GM21576 (cell line): Measurements from ENCODE around the gene AOPEP.

Source experiments
- ATAC-seq: cut with Tn5 transposase; IDR thresholded peaks from one replicate; pipeline ENCODE4 v1.9.1; 2021; ENCODE audit warnings: mild to moderate bottlenecking, moderate library complexity; ENCODE audit not compliant: unreplicated experiment

Gene AOPEP, protein sequence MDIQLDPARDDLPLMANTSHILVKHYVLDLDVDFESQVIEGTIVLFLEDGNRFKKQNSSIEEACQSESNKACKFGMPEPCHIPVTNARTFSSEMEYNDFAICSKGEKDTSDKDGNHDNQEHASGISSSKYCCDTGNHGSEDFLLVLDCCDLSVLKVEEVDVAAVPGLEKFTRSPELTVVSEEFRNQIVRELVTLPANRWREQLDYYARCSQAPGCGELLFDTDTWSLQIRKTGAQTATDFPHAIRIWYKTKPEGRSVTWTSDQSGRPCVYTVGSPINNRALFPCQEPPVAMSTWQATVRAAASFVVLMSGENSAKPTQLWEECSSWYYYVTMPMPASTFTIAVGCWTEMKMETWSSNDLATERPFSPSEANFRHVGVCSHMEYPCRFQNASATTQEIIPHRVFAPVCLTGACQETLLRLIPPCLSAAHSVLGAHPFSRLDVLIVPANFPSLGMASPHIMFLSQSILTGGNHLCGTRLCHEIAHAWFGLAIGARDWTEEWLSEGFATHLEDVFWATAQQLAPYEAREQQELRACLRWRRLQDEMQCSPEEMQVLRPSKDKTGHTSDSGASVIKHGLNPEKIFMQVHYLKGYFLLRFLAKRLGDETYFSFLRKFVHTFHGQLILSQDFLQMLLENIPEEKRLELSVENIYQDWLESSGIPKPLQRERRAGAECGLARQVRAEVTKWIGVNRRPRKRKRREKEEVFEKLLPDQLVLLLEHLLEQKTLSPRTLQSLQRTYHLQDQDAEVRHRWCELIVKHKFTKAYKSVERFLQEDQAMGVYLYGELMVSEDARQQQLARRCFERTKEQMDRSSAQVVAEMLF

DNA sequence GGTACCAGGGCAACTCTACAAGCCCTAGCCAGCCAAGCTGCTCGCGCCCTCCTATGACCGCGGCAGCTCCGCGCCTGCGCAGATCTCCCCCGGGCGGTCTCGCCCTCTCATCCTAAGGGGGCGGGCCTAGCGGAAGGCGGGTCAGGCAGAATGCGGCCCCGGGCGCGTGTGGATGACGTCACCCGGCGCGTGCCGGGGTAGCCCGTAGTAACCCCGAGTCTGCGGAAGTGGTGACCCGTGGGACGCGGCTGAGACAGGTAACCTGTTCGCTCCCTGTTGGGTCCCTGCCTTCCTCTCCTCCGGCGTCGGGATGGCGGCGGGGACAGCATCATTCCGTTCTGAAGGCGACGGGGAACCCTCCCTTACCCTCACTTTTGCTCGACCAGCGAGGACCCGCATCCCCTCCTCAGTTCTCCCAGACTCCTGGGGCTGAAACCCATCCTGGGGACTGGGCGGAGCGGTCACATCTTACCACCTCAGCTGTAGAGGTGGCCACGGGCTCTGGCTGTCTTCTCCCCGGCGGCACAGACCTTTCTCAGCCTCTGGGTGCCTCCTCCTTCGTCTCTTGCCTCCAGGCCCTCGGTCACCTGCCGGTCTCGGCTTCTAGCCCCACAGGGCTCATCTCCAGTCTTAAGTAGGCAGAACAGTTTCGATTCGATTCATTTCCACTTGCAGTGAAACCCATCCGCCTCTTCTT, at the start of gene AOPEP:
TSS of gene AOPEP (plus strand) at position 205 of the 697 bp plus-strand sequence. CDS start 33,085 bp downstream, outside the sequence.
- peak; percentile 94 for ATAC-seq

DNA sequence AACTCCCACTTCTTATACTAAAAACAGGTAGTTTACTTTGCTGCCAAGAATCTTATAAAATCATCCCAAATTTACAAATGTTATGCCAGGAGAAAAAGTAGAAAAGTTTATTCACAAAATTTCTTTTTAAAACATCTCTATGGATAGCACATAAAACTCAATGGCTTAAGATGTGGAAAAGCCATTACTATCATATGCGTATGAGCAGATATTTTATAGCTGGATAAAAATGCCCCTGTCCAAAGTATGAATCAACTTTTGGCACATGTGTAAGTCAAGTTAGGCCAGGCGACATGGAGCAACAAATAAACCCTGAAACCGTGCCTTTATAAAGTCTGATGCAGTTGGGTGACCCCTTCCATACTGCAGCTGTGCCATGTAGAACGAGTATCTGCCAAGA, 48.6 kb upstream of the AOPEP start:
- ATAC-seq: no peak

DNA sequence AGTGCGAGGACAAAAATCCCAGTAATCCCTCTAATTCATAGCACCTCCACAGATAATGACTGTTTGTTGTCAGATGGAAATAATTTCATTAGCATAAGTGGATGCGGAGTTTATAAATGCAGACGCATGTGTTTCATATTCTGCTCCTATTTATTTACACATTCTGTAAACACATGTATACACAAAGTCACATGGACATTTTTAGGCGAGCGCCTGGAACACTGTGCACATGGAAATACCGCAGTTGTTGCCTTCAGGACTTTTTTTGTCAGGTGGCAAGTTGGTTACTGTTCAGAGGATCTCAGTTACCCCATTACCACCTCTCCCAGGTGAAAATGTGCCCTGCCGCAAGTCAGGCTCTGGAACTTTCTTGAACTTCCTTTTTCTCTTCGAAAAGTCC, 46.9 kb upstream of the AOPEP start:
- no peak for ATAC-seq

DNA sequence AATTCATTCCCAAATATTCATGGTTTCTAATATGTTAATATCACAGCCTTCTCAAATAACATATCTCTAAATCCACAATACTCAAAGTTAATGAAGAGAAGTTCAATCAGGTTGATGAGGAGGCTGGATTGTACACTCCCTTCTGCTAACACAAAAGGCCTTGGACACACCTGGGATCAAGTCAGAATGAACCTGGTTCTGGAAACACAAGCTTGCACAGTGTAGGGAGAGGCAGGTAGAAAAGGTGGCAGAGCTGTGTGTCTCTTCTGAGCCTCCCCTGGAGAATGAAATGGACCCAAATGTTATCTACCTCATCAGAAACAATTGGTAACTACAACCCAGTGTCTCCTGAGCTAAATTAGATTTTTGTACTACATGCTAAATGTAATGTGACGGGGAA, 46.5 kb upstream of the AOPEP start:
- ATAC-seq: no peak

DNA sequence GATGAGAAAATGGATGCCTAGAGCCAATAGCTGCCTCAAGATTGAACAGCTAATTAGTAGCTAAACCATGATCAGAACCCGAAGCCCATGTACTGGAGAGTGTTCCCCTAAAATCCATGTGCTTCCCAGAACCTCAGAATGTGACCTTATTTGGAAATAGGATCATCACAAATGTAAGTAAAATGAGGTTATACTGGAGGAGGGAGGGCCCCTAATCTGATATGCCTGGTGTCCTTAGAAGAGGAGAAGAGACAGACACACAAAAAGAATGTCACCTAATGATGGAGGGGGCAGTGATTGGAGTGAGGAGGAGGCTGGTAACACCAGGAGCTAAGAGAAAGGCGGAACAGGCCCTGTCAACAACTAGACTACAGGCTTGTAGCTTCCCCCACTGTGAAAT, 45.9 kb upstream of the AOPEP start:
- no peak for ATAC-seq

DNA sequence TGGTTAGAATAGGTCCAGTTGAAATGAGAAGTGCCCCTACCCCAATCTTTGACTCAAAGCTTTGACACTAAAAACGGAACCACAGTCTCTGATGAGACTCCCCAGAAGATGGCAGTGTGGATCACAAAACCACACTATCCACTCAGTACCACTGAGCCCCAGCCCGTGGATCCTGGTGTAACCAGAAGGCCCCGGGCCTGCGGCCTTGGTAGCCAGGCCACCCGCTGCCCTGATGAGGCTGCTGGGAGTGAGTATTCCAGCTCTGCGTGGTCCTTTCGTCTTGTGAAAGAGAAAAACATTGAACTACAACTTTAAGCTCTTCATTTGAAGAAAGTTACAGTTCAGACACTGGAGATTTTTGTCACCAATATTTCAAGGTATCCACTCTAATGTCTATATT, 45.0 kb upstream of the AOPEP start:
- peak; percentile 63 for ATAC-seq

DNA sequence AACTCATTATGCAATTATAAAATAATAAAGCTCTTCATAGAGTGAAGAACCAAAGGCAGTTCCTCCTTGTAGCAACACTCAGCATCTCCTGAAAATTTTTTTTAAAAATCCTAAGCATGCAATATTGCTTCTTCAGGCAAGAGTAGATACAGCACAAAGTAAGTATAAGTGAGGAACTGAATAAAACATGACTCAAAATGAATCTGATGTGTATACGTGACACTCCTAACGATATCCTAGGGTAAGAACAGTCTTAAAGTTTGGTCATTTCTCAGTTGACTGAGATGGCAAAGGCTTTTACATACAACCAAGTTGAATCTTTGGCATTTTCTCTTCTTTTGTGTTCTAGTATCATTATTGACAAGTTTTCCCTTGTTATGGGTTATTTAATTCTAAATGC, 41.1 kb upstream of the AOPEP start:
- no peak for ATAC-seq

DNA sequence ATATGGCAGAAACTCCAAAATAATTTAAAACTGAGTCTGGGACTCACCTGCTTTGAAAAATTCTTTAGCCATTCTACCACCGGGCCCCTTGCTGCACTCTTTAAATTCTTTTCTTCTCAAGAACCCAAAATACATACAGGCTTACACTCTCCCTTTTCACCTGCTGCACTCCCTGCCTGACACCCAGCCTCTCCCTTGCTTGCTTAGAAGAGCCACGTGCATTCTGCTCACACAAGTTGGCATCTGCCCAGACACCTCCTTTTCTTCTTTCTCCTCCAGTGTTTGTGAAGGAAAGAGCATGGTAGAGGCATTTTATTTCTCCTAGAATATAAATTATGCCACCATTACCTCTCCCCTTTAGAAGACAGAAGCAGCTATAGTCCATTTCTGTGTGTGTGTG, 39.0 kb upstream of the AOPEP start:
- ATAC-seq: no peak

DNA sequence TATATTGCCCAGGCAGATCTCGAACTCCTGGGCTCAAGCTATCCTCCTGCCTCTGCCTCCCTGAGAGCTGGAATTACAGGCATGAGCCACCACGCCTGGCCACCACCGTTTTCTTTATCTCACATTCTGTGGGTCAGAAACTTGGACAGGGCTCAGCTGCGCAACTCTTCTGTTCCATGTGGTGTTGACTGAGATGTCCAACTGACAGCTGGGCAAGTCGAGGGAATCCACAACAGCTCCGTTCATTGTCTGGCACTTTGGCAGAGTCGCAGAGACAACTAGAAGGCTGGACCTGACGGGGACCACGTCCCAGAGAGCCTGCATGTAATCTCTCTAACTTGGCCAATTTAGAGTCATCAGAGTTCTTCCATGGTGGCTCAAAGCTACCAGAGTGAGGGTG, 36.2 kb upstream of the AOPEP start:
- no peak for ATAC-seq

DNA sequence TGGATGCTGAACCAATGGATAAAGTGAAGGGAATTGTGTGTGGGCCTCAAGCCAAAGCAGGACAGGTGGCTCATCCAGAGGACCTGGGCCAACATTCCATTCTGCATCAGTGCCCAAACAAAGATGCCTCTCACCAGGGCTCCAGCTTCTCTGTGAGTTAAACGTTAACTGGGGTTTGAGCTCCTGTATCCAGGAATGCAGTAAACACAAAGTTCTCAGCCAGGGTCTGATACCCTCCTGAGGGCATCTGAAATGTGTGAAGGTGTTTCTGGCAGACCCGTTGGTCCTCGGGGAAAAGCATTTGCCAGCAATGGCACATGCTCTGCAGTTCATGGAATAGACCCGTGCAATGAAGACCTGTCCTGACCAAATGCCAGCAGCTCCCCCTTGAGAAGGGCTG, 33.9 kb upstream of the AOPEP start:
- ATAC-seq: no peak

DNA sequence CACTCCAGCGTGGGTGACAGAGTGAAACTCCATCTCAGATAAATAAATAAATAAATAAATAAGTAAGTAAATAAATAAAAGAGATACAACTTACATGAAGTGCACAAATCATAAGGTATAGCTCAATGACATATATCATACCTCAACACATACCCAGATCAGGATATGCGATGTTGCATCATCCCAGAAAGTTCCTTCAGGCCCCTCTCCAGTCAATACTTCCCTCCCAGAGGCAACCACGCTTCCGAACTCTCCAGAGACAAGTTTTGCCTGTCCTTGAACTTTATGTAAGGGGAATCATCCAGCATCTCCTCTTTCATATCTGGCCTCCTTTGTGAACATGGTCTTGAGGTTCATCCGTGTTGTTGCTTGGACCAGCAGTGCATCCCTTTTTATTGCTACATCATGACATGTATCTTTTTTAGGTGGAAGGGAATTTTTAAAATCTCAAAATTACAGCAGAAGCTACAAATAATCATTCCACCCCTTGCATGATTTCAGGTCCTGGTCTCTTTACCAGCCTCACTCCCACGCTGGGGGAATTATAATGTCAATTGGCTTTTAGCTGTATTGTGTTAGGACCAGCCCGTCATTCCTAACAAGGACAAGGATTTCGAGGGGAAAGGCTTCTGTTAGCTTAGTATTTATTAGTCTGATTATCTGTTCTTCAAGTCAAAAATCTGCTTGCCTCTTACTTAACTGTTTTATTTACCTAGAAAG, 32.9 kb upstream of the AOPEP start:
- ATAC-seq: no peak

DNA sequence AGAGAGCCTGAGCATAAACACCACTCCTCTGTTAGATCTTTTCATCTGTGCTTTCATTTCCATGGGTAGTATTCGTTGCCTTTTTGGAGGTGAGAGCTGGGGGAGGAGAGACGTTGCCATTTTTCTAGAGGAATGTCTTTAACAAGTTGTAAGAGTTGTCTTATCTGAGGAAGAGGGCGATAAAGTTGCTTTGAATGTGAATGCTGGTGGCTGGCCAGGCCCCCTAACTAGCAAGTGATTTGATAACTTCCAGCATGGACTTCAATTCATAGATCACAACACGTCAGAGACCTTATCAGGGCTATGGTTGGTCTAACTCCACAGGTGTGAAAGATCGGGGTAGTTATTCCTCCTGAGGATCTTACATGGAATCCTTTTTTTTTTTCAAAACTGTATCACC, 30.0 kb upstream of the AOPEP start:
- ATAC-seq: no peak

DNA sequence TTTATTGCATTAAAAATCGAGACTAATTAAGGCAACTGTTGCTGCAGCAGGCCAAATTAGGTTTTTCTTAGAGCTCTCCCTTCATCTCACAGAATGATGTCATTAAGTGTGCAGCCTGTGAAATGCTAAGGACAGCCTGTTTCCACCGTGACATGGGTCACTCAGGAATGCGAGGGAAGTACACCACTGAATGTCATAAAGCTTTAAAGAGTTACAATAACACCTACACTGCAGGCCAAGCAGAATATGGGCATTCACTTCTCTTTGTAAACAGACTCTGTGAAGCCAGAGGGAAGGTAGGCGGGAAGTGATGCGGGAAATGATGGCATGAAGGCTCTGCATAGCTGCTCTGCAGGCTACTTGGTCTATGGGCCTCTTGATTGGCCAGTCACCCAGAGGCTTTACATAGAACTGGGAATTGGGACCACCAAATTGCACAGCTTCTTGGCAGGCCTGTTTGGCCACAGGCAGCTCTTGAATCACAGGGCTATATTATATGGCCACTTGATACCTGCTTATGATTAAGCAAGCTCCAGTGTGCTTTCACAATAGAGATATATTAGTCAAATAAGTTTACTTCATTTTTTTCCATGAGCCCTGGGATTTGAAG, 28.4 kb upstream of the AOPEP start:
- no peak for ATAC-seq

DNA sequence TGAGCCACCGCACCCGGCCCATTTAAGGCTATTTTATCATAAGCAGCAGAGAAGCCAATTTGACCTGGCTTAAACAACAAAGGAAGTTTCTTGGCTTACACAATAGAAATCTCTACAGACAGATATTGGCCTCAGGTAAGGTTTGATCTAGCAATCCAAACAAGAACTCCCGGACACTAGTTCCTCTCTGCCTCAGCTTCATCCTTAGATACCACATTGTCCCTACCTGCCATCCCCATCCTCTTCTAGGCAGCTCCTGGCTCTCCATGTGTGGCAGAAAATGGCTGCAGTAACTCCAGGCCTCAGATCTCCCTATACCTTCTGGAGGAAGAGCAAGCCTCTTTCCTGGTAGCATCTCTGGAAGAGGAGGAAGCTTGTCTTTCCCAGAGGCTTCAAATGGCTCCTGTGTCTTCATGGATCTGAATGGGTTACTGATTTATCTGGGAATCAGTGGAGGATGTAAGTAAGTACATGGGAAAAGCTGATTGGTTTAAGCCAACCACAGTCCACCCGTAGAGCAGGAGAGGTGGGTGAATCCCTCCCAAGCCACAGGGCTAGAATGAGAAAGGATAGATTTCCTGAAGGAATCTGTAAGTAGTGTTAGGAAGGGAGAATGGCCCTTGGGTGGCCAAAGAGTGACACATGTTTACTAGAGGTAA, 26.7 kb upstream of the AOPEP start:
- ATAC-seq: no peak

DNA sequence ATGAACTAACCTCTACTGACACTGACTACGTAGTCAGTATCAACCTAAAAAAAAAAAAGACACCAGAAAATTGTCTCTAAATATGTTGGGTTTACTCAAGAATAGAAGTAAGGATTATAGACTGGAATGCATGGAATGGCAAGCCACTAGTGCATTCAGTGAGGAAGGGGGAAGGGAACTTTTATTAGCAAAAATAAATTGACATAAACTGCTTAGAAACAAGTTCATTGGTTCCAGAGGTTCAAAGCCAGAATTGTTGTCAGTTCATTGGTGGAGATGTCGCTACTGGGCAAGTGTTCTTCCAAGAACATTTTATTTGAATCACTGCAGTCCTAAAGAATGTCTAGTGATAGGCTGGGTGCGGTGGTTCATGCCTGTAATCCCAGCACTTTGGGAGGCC, 26.1 kb upstream of the AOPEP start:
- no peak for ATAC-seq

DNA sequence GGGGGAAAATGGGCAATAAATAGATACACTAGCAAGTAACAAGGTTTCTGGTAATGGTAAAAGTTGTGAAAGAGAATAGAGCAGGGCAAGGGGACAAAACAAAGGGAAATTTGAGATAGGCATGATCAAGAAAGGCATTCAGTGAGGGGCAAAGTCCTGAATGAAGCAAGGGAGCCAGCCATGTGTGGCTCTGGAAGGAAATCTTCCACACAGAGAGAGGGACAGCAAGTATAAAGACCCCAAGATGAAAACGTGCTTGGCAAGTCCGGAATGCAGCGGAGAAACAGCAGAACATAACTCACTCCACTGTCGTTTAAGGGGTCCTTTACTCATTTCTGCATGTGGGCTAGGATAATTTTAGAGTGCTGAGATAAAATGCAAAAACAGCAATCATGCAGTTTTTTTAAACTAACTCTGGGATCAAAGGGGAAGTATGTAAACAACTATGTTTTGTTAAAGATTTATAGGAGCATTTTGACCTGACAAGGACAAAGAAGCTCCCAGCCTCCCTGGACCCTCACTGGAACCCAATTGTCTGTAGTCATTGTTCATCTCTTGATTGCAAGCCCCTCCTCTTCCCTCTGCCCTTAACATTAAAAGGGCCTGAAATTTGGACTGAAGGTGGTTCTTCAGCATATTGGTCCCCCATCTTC, 22.9 kb upstream of the AOPEP start:
- no peak for ATAC-seq

DNA sequence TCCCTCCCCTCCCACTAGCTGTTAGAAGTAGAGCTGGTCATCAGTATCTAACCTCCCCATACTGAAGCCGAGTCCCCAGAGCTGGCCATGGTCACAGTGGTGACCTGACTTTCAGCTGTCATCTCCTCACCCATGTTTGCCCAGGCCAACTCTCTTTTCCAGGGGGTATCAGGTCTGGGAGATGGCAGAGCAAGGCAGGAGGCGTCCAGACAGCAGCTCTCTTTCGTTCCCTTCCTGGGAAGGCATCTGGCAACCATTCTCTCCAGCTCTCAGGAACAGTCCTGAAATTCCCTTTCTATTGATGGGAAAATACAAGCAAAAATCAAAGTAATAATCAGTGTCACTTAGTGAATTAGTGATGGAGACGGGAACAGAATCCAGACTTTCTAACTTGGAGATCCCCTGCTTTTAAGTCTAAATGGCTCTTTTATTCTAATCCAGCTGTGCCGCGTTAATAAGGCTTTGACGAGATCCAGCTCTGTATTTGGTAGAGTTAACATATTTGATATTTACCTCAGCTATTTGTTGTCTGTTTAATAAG, 21.3 kb upstream of the AOPEP start:
- ATAC-seq: no peak

DNA sequence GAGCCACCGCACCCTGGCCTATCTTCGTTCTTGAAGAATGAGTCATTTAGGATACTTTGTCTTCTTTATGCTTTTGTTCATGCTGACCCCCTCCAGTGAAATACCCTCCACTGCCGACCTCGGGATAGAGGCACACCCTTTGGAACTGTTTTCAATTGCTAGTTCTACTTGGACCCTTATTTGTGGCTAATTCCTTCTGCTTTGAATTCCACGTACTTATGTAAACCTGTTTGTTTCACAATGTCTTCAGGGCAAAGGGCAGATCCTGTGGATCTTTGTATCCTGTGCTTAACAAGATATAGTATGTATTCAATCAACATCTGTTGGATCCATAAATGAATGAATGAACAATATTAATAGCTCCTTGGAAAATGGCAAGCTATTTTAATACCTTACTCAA, 19.6 kb upstream of the AOPEP start:
- ATAC-seq: no peak
